ENCODE measurements around the gene OGFR.

DNA sequence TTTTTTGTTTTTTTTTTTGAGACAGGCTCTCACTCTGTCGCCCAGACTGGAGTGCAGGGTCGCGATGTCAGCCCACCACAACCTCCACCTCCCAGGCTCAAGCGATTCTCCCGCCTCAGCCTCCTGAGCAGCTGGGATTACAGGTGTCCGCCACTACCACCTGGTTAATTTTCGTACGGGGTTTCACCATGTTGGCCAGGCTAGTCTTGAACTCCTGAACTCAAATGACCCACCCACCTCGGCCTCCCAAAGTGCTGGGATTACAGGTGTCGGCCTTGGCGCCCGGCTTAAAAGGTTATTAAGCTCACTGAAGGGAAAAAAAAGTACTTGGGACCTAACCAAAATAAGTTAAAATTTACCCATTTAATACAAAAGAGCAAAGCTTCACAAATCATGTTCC, 55.1 kb downstream of the OGFR start:
- TF ChIP-seq POLR2A (IDR thresholded peaks at IDR 0.05; ENCODE audit: low read length), result no peak
- no peak for TF ChIP-seq GATA1 (IDR thresholded peaks at IDR 0.05; ENCODE audit: low read depth, low read length)

All from erythroblast (primary cell).